Stimulated activated CD4-positive, alpha-beta T cell treated with anti-CD3 and anti-CD28 coated beads, Interleukin-4, amount 100 ng/mL, for 48 hours (primary cell): ENCODE data around the gene MARCHF7.
"Not testable (repeated sequence)": the region's sequence is repeated elsewhere in the genome, so short reads cannot be mapped to it uniquely, and the experiment has no call there.

ENCODE experiments used
- DNase-seq, 2 donors: peaks; one replicate each; pipeline ENCODE4 v3.0.0-alpha.2; 2020; ENCODE audit warnings: low read depth in 2 of 2

Gene MARCHF7, protein sequence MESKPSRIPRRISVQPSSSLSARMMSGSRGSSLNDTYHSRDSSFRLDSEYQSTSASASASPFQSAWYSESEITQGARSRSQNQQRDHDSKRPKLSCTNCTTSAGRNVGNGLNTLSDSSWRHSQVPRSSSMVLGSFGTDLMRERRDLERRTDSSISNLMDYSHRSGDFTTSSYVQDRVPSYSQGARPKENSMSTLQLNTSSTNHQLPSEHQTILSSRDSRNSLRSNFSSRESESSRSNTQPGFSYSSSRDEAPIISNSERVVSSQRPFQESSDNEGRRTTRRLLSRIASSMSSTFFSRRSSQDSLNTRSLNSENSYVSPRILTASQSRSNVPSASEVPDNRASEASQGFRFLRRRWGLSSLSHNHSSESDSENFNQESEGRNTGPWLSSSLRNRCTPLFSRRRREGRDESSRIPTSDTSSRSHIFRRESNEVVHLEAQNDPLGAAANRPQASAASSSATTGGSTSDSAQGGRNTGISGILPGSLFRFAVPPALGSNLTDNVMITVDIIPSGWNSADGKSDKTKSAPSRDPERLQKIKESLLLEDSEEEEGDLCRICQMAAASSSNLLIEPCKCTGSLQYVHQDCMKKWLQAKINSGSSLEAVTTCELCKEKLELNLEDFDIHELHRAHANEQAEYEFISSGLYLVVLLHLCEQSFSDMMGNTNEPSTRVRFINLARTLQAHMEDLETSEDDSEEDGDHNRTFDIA

DNA sequence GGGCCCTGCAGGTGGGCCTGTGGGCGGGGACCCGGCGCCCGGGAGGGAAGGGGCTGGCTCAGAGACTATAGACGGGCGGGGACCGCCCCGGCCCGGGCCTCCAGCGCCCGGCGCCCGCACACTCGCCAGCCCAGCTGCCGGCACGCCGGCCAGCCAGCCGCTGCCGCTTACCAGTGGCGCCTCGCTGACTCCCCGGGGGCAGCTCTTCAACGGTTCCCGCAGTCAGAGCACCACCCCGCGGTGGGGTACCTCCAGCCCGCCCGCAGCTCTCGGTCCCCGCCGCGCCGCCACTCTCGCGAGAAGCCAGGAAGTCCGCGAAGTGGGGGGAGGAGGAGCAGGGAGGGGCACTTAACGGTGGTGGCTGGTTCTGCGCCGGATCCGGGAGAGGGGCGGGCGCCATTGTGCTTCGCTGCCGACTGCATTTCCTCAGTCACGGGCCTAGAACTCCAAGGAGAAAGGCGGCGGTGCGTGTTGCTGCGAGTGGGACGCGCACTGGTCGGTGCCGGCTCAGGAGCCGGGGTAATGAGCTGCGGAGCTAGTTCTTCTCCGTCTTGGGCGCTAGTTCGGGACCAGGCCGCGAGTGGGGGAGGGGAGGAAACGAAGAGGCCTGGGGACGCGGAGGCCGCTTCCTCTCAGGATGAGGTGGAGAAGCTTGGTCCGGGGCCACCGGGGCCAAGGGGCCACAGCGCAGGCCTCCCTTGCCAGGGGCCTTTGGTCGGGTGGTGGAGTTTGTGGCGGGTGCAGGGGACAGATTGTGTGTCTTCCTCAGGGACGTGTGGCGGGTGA, at the start of gene MARCHF7:
TSS of gene MARCHF7 (plus strand) at position 364 of the 786 bp plus-strand sequence. CDS start 16,517 bp downstream, outside the sequence.
- DNase-seq = peak; percentile 95 to 97

DNA sequence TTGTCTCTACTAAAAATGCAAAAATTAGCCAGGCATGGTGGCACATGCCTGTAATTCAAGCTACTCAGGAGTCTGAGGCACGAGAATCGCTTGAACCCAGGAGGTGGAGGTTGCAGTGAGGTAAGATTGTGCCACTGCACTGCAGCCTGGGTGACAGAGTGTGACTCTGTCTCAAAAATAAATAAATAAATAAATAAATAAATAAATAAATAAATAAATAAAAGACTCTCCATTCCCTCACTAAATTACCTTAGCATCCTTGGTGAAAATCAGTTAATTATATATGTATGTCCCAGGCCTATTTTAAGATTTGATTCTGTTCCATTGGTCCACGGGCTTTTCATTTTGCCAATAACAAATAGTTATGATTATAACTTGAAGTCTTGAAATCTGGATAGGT, 44.9 kb upstream of the MARCHF7 start:
- DNase-seq = not testable (repeated sequence)

DNA sequence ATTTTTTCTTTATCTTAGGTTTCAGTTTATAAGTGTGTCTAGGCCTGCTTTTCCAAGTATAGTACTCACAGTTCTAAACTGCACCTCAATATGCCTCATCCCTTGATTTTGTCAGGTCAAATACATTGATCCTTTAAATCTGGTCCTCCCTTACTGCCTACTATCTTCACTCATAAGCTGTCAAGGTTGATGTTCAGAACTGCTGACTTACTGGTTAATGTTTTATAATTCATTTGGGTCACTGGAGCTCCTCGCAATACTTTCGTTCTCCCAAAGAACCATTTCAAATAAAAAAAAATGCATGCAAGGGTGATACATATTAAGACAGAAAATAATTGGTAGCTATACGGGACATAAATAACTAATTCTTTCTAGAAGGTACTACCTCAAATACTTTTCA, 41.3 kb upstream of the MARCHF7 start:
- no peak for DNase-seq

DNA sequence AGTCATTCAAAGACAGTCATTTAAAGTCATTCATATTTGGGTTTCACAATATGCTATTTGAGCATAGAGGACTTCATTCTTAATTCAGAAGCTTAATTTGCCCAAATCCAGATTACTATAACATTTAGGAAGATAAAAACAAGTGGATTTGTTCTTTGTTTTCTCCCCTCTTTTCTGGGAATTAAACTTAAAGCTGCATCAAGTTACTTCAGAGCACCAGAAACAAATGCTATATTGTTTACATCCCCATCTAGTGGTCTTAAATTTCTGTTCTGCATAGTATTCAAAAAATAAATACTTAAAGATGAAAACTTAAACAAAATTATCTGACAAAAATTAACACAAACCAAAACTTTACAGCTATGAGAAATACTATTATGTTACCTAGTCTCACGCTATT, 34.7 kb upstream of the MARCHF7 start:
- no peak for DNase-seq

DNA sequence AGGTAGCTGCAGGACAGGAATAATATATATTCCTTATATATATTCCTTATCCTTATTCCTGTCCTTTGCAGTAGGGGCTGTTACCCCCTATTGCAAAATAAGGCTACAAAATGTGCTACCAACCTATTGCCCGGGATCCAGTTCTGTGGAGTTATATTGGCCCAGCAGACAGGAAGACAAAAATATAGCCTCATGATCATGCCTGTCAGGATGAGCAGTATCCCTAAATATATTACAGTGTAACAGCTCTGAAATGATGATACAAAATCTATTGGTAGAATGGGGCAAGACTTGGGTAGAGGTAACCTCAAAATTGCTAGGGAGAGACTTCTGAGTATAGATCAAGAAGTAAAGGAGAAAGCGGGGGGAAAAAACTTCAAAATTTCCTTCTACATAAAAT, 31.6 kb upstream of the MARCHF7 start:
- DNase-seq = no peak

DNA sequence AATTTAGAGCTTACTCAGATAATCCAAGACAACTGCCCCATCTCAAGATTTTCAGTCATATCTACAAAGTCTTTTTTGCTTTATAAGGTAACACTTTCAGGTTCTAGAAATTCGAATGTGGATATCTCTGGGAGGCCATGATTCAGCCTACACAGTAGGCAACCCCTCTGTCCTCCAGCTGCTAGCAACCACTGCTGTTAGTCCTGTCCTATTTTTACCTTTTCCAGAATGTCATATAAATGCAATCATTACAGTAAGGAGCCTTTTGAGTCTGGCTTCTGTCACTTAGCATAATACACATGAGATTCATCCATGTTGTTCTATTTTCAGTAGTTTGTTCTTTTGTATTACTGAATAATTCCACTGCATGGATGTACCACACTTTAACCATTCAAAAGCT, 28.5 kb upstream of the MARCHF7 start:
- DNase-seq = no peak

DNA sequence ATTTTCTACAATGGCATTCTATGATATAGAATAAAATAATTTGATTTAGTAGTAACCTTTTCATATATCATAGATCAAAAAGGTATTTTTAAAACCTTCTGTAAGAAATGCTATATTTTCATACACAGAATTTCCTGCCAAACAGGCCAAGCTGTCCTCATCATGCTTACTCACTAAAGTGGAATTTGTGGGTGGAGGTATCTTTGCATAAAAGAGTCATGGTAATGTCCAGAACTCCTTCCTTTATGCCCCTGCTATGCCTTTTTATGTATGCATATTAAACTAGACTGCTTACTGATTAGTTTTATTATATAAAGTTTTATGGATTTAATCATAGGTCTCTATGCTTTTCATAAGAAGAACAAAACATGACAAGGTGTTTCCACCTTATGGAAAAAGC, 27.5 kb upstream of the MARCHF7 start:
- no peak for DNase-seq

DNA sequence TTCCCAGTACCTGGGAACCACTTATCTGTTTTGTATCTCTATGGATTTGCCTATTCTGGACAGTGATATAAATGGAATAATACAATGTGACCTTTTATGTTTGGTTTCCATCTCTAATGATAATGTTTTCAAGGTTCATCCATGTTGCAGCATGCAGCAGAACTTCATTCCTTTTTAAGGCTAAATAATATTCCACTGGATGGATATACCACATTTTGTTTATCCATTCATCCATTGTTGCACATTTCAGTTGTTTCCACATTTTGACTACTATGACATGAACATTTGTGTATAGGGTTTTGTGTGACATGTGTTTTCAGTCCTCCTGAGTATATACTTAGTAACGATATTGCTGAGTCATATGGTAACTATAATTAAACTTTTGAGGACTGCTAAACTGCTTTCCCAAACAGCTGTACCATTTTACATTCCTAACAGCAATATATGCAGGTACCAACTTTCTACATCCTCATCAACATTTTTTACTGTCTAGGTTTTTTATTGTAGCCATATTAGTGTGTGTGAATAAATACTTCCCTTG, 17.7 kb upstream of the MARCHF7 start:
- no peak for DNase-seq

DNA sequence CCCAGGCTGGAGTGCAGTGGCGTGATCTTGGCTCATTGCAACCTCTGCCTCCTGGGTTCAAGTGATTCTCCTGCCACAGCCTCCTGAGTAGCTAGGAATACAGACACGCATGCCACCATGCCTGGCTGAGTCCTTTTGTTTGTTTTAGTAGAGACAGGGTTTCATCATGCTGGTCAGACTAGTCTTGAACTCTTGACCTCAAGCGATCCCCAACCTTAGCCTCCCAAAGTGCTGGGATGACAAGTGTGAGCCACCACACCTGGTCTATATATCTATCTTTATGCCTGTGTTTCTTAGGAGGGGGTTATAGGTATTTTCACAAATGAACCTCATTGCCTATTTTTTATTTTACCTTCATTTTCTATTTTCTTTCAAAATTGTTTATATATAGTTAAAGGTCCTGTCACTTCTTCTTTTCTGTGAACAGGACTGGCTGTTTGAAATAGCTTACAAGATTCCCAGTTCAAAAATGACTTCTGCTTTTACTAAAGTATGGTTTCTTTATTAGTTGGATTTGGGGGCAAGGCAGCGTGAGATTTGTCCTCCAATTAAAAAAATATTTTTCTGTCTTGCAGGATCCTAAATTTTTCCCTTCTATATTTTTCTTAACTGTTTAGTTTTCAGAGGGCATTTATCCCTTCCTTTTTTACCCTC, 16.4 kb upstream of the MARCHF7 start:
- no peak for DNase-seq

DNA sequence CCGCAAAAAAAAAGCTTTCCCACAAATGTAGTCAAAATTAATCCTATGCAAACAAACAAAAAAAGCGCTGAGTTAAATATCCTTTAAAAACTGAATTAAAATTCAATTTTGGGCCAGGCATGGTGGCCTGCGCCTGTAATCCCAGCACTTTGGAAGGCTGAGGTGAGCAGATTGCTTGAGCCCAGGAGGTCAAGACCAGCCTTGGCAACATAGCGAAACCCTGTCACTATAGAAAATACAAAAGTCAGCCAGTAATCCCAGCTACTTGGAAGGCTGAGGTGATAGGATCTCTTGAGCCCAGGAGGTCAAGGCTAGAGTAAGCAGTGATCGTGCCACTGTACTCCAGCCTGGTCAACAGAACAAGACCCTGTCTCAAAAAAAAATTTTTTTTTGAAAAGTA, 8.8 kb upstream of the MARCHF7 start:
- no peak for DNase-seq

DNA sequence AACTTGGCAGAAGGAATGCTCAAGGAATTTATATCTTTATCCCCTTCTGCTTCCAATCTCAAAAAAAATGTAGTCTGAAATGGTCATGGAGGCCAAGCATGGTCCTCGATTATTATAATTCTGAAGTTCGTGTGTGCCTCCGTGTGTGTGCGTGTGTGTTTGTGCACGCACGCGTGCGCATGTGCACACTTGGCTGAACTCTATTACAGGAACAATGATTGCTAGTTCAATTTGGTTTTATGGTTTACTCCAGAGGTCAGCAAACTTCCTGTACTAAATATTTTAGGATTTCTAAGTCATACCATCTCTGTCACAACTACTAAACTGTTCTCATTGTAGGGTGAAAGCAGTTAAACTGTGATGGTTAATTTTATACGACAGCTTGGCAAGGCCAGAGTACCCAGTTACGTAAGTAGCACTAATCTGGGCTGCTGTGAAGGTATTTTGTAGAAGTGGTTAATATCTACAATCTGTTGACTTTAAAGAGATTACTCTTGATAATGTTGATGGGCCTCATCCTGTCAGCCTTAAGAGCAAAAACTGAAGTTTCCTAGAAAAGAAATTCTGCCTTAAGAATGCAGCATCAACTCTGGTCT, 5.8 kb upstream of the MARCHF7 start:
- DNase-seq = no peak

DNA sequence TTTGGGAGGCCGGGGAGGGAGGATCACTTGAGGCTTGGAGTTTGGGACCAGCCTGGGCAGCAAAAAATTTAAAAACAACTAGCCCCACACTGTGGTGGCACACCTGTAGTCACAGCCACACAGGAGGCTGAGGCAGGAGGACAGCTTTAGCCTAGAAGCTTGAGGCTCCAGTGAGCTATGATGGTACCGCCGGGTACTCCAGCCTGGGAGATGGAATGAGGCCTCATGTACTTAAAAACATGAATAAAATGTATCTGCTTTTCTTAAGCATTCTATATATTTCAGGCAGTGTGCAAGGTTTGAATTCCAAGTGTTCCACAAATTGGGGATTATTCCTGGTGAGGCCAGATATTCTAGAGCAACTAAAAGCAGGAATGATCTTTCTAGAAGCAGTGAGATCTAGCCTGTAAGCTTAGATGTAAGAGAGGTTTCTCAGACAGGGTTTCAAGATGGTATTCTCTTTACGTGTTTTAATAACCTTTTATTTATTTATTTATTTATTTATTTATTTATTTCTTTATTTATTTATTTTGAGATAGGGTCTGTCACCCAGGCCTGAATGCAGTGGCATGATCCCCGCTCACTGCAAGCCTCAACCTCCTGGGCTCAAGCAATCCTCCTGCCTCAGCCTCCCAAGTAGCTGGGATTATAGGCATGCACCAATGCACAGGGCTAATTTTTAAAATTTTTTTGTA, 4.1 kb upstream of the MARCHF7 start:
- DNase-seq = no peak

DNA sequence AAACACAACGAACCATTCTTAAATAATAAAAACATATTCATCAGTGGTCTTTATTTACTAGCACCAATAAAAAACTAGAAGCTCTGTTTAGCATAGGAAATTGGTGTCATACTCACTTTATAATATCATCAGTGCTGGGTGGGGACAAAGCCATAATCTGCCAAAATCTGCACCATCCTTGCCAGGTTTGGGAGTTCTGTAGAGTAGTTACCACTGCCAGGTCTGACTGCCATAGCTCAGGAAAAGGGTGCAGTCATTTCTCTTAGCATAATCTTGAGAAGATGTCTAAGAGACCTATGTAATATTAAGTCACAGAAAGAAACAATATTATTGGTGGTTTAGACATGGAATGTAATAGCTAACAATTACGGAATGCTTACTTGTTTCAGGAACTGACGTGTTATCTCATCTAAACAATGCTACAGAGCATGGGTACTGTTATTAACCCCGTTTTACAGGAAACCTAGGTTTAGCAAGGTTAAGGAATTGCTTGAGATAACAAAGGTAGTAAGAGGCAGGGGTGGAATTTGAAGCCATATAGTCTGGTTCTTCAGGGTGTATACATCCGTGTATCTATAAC, 1.6 kb upstream of the MARCHF7 start:
- DNase-seq = no peak

DNA sequence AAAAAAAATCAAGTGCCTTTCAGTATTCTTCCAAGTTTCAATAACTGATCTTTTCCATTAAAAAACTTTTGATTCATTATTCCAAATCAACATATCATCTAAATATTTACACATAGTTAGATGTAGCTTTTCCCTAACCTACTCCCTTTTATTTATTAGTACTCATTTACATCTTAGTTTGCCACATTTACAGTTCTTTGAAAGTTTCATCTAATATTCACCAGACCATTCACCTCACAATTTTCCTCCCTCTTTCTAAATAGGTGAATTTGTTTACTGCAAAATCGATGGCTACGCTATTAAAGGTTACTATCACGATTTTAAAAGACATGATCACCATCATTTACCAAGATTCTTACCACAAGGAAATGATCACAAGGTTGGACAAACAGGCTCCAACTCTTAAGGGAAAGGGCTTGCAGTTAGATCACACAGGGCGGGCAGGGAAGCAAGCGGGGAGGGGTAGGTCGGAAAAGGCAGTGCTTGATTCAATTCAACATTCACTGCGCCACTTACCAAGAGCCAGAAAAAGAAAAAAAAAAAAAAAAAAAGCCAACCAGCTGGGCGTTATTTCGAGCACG, 654 bp upstream of the MARCHF7 start:
- DNase-seq = no peak

DNA sequence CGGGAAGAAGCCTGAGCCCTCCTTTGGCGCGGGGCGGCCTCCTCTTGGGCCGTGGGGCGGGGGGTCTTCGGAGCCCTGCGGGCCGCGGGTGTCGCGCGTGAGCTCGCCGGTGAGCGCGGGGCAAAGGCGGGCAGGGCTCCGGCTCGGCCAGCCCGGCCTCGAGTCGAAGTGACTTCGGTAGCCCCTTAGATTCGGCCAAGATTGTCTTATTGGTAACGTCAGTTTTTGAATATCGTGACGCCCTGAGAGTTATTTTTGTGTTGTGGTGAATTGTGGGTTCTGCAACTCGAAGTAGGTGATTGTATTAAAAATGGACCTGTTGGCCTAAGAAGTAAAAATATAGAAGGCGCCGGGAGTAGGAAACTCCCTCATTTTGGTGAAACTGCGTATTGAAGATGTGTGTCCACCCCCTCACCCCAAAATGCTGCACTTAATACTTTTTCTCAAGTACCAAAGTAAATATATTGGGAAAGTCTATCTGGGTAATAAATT, 669 bp downstream of the MARCHF7 start:
- no peak for DNase-seq

DNA sequence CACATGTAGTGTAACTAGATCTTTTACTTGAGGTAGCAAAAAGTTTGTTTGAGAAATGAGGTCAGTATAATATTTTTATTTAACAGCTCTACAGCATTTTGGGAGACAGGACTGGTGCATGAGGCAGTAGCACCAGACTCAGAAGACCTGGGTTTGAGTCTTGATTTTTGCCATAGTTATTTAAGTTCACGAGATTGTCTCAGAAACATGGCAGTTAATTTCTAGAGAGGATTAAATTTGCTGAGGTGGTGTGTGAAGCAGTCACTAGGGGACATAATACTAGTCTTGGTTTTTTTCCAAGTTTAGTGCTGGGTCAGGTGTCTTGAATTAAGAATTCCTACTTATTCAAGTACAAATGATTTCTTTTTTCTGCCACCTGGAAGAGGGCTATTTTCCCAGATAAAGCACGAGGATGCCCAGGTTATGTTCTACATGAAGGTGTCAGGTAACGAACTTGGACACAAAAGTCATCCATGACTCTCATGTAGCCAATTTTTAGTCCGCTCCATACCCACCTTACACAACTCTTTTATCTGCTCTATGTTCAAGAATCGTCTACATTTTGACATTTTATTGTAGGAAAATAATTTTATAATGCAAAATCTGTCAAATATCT, 1.4 kb downstream of the MARCHF7 start:
- no peak for DNase-seq

DNA sequence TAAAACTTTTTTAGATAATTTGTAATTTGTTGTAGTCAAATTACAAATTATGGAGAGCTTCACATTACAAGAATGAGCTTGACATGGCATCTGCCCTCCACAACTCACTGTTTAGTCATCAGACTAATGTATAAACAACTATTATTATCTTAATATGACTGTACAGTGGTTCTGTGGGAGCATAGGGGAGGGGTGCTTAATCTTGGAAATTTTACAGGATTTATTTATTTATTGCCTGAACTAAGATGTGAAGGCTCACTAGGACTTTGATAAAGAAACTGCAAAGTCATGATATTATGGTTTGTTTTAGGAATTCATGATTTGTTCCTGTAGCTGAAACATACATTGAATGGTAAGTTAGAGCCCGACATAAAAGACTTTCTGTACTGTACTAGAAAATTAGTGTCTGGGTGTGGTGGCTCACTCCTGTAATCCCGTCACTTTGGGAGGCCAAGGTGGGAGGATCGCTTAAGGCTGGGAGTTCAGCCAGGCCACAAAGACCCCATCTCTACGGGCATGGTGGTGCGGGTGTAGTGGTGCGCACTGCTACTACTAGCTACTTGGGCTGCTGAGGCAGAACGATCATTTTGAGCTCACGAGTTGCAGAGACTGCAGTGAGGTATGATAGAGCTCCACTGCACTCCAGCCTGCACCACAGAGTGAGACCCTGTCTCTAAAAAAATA, 2.1 kb downstream of the MARCHF7 start:
- no peak for DNase-seq

DNA sequence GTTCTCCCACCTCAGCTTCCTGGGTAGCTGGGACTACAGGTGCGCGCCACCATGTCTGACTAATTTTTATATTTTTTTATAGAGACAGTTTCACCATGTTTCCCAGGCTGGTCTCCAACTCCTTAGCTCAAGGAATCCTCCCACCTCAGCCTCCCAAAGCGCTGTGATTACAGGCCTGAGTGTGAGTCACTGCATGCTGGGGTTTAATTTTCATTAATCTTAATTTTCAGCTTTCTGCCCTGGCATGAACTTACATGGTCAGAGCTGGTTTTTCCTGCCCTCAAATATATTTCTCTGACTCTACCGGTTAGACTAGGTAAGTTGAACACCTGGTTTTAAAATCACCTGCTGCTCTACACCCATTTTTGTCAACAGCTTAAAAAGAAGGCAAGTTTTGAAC, 3.1 kb downstream of the MARCHF7 start:
- no peak for DNase-seq

DNA sequence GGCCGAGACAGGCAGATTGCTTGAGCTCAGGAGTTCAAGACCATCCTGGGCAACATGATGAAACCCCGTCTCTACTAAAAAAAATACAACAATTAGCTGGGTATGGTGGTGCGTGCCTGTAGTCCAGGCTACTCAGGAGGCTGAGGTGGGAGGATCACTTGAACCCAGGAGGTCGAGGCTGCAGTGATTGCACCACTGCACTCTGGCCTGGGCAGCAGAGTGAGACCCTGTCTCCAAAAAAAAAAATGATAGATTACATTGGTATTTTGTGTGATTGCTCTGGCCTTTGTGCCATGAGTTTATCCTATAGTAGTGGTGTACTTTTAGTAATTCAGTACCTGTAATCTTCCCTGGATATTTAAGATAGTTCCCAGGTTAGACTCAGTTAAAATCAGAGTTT, 4.1 kb downstream of the MARCHF7 start:
- not testable (repeated sequence) for DNase-seq
